Left lobe of liver (tissue), 2 donors: ENCODE measurements around the gene PPFIA4. TPM values are rescaled to one million over a fixed set of nuclear protein-coding genes. Genes with fewer than 3 reads are reported as not detected.

ENCODE experiments used
- ATAC-seq: fragments of 200-7000 bp; cut with Tn5 transposase; one replicate; pipeline ENCODE4 v1.9.1; 2020; ENCODE audit warnings: mild to moderate bottlenecking, moderate library complexity
- DNase-seq: peaks from one replicate; pipeline ENCODE4 v3.0.0-alpha.2; 2020; ENCODE audit warnings: low spot score
- total RNA-seq: library from RNA; stranded (reverse); gene quantifications from one replicate; pipeline ENCODE4 v1.2.1, GENCODE V29; 2021
- donor health status: DM: no; HTN: no; CAD: no; lungs with moderate emphysema.
- donor health status: DM: no; HTN: yes; CAD: no.

Gene PPFIA4
- total RNA-seq, 1 donor from 2014 or later, result 0.78 TPM

DNA sequence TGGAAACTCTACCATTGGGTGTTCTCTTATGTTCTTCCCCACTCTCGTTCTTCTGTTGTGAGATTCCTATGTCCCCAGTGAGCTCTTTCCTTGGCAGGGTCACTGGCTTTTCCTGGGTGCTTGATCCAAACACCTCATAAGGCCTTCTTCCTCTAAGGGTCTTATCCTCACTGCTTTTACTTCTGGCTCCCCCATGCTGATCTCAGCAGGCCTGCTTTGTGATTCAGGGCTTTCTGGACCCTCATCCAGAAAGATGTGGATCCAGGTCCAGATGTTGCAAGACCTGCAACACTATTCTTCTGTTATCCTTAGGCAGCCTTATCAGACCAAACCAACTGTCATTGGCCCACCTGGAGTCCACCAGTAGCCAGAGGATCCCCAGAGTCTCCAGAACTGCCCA lies 70.7 kb downstream of the PPFIA4 start:
- no peak for ATAC-seq
- DNase-seq, result no peak

DNA sequence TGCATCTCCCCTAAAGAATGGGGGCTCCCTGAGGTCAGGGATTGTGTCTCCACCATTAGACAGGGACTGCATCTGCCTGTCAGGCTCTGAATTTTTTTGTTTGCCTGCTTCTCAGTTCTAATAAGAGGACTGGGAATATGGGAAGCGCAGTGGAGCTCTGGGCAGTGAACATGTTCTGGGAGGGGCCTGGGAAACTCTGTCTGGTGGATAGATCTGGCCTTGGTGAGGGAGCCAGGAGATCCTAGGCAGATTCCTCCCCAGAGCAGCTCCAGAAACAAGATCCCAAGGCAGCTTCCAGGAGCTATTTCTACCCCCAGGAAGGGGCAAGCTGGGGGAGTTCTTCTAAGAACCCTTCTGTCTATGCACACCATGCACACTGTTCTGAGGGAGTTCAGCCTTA lies 72.2 kb downstream of the PPFIA4 start:
- no peak for DNase-seq
- ATAC-seq, result no peak

DNA sequence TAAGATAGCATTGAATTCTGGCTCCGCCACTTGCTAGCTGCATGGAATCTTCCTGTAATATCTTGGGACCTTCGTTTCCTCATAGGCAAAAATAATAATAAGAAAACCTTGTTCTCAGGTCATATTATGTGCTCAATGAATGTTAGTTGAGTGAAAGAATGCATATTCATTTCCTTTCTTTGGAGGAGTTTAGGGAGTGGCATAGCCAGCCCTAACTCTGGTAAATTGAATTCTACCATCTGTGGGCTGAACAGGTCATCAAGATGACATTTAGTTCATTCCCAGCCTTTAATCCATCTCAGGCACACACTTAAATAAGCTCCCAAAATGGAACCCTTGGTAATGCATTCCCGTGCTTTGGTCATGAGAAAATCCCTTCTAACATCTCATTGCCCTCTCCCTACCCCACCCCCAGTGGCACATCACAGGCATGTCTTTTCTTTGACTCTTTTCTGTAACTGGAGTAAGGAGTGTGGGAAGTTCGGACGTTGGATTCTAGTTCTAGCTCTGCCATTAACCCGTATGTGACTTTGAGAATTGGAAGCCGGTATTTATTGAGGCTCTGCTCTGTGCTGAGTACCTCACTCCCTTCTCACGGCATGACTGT lies 72.7 kb downstream of the PPFIA4 start:
- ATAC-seq (no peak), DNase-seq (no peak)

DNA sequence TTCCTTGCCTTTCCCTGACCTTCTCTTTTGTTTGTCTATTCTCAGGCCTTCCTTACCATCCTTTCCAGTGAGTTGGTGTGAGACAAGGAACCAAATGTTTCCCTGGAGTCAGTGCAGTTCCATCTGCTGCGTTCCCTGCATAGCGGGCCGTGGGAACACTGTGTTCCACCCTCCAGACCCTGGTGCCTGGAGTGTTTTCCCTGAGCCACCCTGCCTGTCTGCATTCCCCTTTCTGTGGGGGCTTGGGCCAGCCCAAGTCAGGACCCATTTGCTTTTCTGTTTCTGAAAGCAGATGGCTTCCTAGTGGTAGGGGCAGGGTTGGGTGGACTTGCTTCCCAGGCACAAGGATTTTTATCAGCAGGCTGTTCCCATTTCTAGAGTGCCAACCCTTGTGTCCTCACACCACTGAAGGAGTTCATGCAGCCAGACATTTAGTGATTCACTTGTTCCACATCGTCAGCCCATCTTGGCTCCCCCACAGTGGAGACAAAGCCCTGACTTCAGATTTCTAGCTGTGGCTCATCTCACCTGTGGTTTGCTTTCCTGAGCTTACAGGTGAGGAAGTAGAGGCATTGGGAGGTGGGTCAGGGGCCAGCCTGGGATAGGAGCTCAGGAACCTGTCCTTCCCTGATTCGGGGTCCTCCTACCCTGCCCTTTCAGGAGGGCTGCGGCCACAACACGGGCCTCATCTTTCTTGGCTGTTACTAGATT lies 73.7 kb downstream of the PPFIA4 start:
- ATAC-seq (no peak), DNase-seq (no peak)

DNA sequence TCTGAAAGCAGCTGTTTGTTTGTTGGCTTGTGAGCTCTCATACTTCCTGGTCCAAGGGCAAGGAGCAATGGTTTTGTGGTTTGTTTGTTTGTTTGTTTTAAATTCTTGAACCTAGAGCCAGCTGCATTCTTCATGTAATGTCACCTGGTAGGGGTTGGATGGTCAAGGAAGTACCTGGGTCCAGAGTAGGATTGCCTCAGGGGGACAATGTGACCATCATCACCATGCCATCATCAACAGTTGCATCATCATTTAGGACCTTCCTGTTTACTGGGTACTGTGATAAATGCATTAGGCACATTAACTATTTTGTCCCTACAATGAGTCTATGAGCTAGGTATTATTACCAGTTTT lies 74.2 kb downstream of the PPFIA4 start:
- DNase-seq, result no peak
- no peak for ATAC-seq

DNA sequence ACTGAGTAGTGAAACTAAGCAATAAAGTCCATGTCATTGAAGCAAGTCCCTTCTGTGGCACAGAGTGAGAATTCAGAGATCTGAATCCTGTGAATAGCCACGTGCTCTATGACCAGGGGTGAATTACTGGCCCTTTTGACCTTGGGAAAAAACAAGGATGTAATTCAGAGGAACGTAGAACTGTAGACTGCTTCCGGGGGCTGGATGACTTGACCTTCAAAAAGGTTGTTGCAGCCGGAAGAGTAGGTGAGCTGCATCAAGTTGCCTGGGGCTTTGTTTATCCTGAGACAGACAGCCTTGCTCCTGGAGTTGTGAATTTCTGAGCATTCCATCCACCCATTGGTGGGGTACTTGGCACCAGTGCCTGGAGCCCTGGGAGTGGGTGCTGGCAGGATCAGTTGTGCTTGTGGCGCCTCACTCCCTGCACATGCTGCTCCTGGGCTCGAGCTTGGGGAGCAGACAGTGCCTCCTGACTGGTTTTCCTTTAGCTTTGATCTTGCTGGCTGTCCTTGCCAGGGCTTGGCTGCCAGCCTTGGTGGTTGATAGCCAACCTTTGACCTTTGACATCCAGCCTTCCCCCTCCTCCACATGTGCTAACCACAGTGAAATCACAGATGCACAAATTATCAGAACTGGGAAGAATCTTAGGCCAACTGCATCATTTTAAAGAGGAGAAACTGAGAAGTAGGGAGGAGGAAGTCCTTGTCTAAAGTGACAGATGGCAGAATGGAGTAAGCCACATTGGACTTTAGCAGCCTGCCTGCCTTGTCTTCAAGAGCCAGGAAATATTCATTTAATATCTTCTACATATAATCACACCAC lies 75.7 kb downstream of the PPFIA4 start:
- ATAC-seq (peak; percentile 98), DNase-seq (peak; percentile 80)

DNA sequence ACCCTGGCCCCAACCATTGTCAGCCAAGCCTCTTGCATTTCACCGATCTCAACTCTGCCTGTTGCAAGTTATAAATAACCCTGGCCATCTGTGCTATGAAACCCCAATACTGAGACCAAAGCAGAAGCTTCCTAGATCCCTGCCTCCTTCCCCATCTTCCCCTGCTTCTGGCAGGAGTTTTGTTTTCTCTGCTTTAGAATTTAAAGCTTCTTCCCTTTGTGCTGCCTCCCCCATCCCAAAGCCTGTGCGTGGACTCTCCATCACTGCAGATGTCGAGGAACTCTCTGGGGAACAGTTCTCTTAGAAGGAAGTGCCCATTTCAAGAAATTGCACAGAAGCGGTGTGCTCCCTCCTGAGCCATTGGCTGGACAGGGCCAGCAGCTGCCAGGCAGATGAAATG lies 76.9 kb downstream of the PPFIA4 start:
- no peak for ATAC-seq

DNA sequence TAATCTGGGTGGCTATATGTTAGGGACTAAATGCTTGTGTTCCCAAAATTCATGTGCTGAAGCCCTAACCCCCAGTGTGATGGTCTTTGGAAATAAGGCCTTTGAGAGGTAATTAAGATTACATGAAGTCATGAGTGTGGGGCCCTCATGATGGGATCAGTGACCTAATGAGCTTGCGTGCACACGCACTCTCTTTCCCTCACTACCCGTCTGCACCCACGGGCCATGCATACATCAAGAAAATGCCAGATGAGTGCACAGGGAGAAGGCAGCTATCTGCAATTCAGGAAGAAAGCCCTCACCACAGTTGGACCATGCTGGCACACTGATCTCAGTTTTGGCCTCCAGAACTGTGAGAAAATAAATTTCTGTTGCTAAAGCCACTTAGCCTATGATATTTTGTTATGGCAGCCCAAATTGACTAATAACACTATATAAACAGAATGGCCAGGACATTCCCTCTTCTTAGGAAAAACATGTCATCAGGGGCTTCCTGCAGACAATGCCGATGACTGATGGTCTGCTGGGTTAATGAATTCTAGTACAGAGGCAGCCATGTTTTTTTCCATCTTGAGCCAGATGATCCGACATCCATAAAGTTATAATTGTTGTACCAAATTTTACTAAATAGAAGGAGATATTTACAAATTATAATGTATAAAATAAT lies 77.7 kb downstream of the PPFIA4 start:
- DNase-seq, result no peak
- ATAC-seq, result no peak

More for the DNA sequence above, 76.9 kb downstream of the PPFIA4 start:
- DNase-seq, result no peak

DNA sequence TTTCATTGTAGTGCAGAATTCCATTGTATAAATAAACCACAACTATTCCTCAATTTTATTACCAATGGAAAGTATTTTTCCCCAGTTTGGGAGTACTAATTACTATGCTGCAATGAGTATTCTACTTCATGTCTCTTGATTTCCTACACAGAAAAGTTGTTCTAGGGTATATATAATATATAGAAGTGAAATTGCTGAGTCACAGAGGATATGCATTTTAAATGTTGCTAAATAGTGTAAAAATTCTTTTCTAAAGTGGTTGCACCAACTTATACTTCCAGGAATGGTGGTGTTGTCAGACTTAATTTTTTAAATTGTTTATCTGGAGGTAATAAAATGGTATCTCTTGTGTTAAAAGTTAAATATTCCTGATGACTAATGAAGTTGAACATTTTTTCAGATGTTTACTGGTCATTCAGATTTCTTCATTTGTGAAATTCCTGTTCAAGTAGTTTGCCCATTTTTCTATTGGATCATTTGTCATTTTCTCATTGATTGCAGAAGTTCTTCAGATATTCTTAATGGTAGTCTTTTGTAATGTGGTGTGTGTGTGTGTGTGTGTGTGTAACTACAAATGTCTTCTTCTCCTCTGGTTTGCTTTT lies 78.6 kb downstream of the PPFIA4 start:
- ATAC-seq, result no peak
- DNase-seq, result no peak

DNA sequence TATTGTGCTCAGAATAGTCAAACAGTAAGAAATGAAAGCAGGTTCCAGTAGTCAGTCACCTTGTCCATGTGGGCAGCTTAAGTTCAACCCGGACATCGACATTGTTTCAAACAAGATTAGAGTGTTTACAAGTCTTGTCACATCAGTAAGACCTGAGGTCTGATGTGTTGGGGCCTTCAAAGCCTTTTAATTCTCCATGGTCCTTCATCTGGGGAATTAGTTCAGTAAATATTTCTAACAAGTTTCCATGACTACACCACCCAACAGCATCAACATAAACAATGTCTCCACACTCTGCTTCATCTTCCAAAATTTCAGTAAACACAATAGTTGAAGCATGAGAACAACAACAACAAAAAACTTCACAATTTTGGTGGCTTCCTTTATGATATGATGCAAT lies 86.2 kb downstream of the PPFIA4 start:
- no peak for ATAC-seq
- DNase-seq, result no peak

DNA sequence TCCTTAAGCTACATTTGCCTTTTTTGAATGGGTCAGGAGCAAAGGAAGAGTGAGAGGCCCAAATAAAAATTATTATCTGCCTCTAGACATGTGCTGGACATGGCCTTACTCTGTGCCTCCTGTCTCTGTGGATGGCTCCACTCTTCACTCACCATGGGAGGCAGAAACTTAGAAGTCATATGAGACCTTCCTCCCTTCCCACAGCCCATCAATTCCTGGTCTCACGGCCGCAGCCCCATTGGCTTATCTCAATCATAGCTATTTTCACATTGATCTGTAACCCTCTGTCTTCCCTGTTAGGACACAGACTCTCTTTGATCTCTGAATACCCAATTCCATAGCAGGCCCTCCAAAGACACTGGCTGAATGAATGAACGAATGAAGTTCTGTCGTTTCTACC lies 87.0 kb downstream of the PPFIA4 start:
- no peak for ATAC-seq
- no peak for DNase-seq

DNA sequence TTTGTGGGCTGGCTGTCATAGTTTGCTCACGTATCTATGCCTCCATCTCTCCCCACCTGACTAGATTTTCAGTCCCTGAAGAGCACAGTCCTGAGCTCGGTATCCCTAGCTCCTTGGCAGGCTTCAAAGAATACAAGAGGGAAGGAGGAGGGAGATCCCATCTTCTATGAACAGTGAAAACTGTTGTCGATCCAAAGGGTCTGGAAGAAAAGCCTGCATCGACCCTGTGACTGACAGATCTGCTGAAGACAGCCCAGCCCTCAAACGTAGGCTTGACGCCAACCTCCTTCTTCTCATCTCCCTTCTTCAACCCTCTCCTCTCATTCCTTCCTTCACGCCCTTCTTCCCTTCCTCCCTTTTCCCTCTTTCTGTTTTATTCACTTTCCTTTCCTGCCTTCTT lies 87.9 kb downstream of the PPFIA4 start:
- DNase-seq (peak; percentile 24), ATAC-seq (no peak)

DNA sequence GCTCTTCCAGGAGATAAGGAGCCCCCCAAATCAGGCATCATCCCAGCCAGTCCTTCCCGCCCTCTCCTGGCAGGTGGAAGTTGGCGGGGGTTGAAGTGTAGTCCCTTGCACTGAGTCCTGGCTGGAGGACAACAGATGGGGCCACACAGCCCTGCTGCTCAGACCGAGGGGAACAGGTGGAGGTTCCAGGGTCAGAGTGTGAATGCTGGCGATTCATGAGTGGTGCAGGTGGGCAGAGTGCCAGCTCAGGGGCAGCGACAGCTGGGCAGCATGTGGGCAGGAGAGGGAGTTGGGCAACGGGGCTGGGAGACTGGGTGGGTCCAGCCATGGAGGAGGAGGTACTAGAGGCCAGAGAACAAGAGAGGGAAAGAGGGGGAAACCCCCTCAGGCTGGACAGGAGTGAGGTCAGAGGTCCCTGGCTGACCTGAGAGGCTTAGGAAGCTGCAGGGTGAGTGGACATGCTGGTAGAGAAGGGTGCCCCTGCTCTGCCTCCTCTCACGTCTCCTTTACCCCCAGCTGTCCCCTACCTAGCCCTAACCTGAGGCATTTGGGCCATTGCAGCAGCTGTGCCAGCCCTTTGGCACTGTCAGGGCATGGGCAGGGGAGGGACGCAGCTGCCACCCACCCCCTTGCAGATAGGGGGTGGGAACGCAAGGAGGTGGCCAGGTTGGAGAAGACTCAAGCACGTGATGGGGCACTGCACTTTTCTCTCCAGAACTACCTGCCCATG lies 90.0 kb downstream of the PPFIA4 start:
- DNase-seq (no peak), ATAC-seq (no peak)

DNA sequence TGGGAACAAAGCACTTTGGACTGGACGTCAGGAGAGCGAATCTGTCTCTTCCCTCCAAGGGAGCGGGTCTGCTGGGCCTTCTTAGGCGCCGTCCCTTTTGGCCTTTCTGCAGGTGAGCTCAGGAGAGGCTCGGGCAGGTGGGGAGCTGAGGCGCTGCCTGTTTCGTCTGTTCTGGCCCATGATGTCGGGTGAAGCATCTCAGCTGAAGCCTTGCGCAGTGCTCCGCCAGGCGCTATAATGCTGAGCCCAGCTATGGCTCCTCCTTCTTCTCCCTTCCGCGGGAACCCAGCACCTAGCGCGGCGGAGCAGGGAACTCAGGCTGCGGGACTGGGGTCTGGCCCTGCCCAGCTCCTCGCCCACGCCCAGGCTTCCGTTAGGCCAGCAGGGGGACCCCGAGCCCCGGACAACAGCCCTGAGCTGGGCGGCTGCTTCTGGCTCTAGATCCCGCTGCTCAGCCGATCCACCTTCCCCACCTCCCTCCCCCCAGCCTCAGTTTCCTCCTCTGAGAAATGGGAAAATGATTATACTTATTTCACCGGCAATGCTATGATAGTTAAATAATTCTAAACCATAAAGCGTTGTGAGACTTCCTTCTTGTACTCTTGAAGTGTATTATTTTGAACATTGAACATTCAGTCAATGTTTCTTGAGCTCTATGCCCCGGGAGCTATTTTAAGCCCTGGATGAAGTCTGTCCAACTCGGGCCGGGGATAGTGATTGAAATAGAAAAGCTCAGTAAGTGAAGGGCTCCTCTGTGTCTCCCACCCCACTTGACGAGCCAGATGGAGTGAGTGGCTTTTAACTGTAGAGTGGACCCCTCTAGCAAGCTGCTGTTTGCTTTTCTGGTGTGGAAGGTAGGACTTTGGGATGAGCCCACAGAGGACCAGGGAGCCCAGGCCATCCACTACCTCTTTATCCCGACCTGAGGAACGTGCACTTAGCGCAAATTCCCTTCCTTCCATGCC lies 91.6 kb downstream of the PPFIA4 start:
- ATAC-seq, result peak; percentile 92
- DNase-seq, result peak; percentile 62

DNA sequence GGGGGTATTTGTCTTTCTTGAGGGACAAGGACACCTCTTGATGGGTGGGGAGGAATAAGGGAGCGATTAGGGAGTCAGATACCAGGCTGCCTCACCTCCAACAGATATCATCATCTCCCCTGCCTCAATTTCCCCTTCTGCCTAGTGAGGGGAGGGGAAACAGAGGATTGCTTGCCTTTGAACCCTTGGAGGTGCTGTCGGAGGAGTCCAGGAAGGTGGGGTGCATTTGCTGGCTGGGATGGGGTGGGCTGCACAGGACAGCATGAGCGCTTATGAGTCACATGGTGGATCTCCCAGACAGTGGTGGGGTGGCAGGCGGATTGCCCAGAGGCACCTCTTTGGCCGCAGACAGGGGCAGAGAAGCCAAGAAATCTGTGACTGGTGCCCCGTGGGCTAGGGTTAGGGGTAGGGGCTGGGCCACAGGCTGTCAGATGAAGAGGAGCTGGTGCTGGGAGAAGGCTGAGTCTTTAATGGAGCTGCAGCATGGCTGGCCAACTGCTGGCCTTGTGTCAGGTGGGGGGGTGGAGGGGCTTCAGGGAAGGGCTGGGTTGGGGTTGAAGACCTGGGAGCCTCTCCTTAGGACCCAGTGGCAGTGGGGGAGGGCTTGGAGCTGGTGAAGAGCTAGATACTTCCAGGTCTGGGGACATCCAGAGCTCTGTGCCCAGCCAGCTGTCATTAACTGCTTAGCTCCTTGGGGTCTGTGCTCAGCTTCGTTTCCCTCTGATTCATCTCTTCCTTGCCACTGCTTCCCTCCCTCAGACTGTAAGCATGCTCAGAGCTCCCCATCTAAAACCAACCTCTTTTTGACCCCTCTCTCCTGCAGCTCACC lies 94.2 kb downstream of the PPFIA4 start:
- peak; percentile 30 for DNase-seq
- no peak for ATAC-seq

DNA sequence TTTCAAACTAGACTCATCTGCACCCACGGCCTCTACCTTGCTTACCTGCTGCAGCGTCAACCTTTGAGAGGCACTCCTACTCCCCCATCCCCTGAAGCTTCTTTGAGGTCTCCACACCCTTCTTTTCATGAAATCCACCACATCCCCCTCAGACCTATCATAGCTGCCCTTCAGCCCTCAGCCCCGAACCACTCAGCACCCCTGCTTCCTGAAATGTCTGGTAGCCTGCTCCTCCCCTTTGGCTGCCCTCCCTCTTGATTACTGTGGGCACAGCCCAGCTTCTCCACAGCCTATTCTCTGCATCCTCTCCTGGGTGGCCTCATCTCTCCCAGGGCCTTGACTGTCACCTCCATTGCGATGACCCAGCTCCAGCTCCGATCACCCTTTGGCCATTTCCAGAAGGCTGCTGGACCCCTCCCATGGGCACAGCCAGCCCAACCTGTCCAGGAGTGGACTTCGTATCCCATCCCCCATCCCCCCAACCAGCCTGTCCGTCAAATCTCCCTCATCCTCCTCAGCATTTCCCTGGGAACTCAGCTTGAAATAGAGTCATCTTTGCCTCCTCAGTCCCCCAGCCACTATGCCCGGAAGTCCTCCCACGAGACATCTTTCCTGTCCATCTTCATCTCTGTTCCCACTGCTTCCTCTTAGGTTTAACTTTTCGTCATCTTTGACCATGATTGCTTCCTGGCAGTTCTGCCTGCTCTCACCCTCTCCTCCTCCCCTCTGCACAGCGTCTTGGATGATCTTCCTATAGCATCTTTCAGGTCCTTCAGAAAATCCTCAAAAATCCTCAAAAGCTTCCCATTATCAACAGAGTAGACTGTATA lies 95.1 kb downstream of the PPFIA4 start:
- DNase-seq, result peak; percentile 33
- ATAC-seq, result no peak

DNA sequence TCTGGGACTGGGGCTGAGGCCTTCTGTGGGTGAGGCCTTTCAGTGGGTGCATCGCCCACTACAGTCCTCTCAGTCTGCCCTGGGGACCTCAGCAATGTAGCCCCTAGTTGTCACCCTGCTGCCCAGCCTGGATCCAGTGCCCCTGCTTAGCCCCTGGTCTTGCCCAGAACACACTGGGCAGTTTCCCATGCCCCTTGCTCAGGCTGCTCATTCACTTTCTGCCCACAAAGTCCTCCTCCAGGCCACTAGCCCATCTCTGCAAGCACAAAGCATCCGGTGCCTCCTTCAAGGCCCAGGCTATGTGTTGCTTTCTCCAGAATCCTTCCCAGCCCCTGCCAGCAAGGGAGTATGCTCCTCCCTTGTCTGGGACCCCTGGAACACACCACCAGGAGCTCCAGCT lies 95.9 kb downstream of the PPFIA4 start:
- DNase-seq, result peak; percentile 21
- ATAC-seq, result no peak

DNA sequence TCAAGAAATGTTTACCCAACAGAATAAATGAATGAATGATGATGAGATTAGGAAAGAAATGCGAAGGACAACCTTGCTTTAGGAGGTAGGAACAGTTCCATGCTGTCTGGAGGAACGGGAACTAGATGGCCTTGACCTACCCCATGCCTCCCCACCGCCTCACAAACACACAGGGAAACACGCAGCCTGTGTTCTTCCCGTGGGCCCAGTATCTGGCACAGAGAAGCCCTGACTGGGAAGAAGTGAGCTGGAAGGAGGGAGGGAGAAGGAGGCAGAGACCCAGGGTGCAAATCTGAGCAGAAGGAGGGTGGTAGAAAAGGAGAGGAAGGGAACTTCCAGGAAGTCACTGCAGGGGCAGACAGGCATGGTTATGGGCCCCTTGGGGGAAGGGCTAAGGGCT lies 97.7 kb downstream of the PPFIA4 start:
- no peak for ATAC-seq
- peak; percentile 30 for DNase-seq
